ENCODE data around the gene TFPI.

DNA sequence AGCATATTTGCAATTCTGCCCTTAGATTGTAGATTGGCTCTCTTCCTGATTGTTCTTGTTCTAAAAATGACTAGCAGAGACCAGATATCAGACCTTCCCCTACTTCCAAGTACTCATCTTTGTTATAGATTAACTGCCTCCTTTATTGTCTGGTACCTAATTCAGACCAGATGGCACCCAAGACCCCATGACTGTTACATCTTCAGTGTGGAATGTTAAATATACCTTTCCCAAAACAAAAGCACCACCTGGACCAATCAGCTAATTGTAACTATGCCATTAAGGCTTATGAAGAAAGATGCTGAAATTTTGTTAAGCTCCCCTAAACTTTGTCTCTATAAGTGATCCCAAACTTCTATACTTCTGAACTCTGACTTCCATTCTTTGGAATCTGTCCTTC, 12.0 kb upstream of the TFPI start:
- TF ChIP-seq EP300 (IDR thresholded peaks at IDR 0.05) = no peak
- TF ChIP-seq, protein P1, sequence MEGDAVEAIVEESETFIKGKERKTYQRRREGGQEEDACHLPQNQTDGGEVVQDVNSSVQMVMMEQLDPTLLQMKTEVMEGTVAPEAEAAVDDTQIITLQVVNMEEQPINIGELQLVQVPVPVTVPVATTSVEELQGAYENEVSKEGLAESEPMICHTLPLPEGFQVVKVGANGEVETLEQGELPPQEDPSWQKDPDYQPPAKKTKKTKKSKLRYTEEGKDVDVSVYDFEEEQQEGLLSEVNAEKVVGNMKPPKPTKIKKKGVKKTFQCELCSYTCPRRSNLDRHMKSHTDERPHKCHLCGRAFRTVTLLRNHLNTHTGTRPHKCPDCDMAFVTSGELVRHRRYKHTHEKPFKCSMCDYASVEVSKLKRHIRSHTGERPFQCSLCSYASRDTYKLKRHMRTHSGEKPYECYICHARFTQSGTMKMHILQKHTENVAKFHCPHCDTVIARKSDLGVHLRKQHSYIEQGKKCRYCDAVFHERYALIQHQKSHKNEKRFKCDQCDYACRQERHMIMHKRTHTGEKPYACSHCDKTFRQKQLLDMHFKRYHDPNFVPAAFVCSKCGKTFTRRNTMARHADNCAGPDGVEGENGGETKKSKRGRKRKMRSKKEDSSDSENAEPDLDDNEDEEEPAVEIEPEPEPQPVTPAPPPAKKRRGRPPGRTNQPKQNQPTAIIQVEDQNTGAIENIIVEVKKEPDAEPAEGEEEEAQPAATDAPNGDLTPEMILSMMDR (IDR thresholded peaks at IDR 0.05) = no peak
